CD14-positive monocyte (primary cell): ENCODE results near the gene TKFC. TPM values are rescaled to one million over a fixed set of nuclear protein-coding genes. Genes with fewer than 3 reads are reported as not detected.

Experiments used
- DNase-seq, 3 donors: peaks; one replicate each; pipeline ENCODE4 v3.0.0-alpha.2; 2011 to 2022
- H2AFZ ChIP-seq: 2 replicates; pipeline ENCODE4 v1.6.0; 2012; ENCODE audit warnings: mild to moderate bottlenecking, low read depth, low read length, inconsistent platforms; ENCODE audit not compliant: insufficient read depth, poor library complexity, severe bottlenecking
- H3K27ac ChIP-seq, 2 donors: 1 replicate in 1 of 2; 2 replicates in 1 of 2; pipeline ENCODE4 v1.5.1; 2012 to 2013; ENCODE audit warnings: low read length in 2 of 2, control low read depth in 1 of 2, inconsistent platforms in 1 of 2, low read depth in 1 of 2, mild to moderate bottlenecking in 1 of 2
- H3K27me3 ChIP-seq, 2 donors: one replicate each; pipeline versions ENCODE4 v1.6.0 to v1.6.1; 2011 to 2013; ENCODE audit warnings: low read length in 2 of 2; ENCODE audit not compliant: control insufficient read depth in 2 of 2, insufficient read depth in 2 of 2
- H3K36me3 ChIP-seq, 2 donors: replicated peaks in 1 of 2; 1 replicate in 1 of 2; 2 replicates in 1 of 2; pipeline versions ENCODE4 v1.5.1 to v1.6.1; 2012 to 2013; ENCODE audit warnings: low read length in 2 of 2, control low read depth in 1 of 2, inconsistent platforms in 1 of 2, mild to moderate bottlenecking in 1 of 2; ENCODE audit not compliant: insufficient read depth in 2 of 2, control insufficient read depth in 1 of 2
- H3K4me1 ChIP-seq, 2 donors: 1 replicate in 1 of 2; 2 replicates in 1 of 2; pipeline versions ENCODE4 v1.5.1 to v1.6.1; 2012 to 2013; ENCODE audit warnings: low read length in 2 of 2, control low read depth in 1 of 2, inconsistent platforms in 1 of 2, mild to moderate bottlenecking in 1 of 2, moderate library complexity in 1 of 2; ENCODE audit not compliant: insufficient read depth in 2 of 2, control insufficient read depth in 1 of 2
- H3K4me2 ChIP-seq: replicated peaks from 2 replicates; pipeline ENCODE3; 2012; ENCODE audit warnings: low read length, moderate library complexity, mild to moderate bottlenecking; ENCODE audit not compliant: poor library complexity, severe bottlenecking; ENCODE audit errors: extremely low read depth
- H3K4me3 ChIP-seq, 3 experiments: fragments of 200-600 bp in 1 of 3; sonication (generic) in 1 of 3; replicated peaks in 1 of 3; 1 replicate in 2 of 3; 2 replicates in 1 of 3; pipeline ENCODE4 v1.5.1; 2011 to 2013; ENCODE audit warnings: low read length in 3 of 3, mild to moderate bottlenecking in 3 of 3, control low read depth in 2 of 3, low read depth in 2 of 3, inconsistent platforms in 1 of 3, moderate library complexity in 1 of 3
- H3K79me2 ChIP-seq: 2 replicates; pipeline ENCODE4 v1.6.0; 2012; ENCODE audit warnings: mild to moderate bottlenecking, control low read depth, inconsistent platforms, low read length, moderate library complexity; ENCODE audit not compliant: insufficient read depth
- H3K9ac ChIP-seq: 2 replicates; pipeline ENCODE4 v1.6.0; 2017; ENCODE audit warnings: low read length, mild to moderate bottlenecking; ENCODE audit not compliant: insufficient read depth, poor library complexity, severe bottlenecking
- H3K9me3 ChIP-seq, 2 donors: replicated peaks in 1 of 2; 1 replicate in 1 of 2; 2 replicates in 1 of 2; pipeline versions ENCODE4 v1.5.1 to v1.6.1; 2012 to 2013; ENCODE audit warnings: low read length in 2 of 2, control low read depth in 1 of 2; ENCODE audit not compliant: control insufficient read depth in 1 of 2, insufficient read depth in 1 of 2
- H4K20me1 ChIP-seq: 2 replicates; pipeline ENCODE4 v1.6.0; 2012; ENCODE audit warnings: mild to moderate bottlenecking, low read length, control low read depth, moderate library complexity; ENCODE audit not compliant: insufficient read depth
- H3K27ac Mint-ChIP-seq, 7 donors: one replicate each; pipeline ENCODE4 v1.8.0; 2020; ENCODE audit warnings: mild to moderate bottlenecking in 7 of 7, mixed read lengths in 7 of 7, moderate library complexity in 6 of 7, inconsistent platforms in 2 of 7
- H3K27me3 Mint-ChIP-seq, 3 donors: one replicate each; pipeline ENCODE4 v1.8.0; 2021 to 2022; ENCODE audit warnings: low read depth in 3 of 3, mild to moderate bottlenecking in 3 of 3, mixed read lengths in 3 of 3, moderate library complexity in 3 of 3, inconsistent platforms in 1 of 3
- H3K36me3 Mint-ChIP-seq, 2 donors: one replicate each; pipeline ENCODE4 v1.8.0; 2020; ENCODE audit warnings: mixed read lengths in 2 of 2, inconsistent platforms in 1 of 2, mild to moderate bottlenecking in 1 of 2
- H3K4me1 Mint-ChIP-seq: one replicate; pipeline ENCODE4 v1.8.0; 2020; ENCODE audit warnings: mild to moderate bottlenecking, mixed read lengths
- H3K4me3 Mint-ChIP-seq, 2 donors: one replicate each; pipeline ENCODE4 v1.8.0; 2020; ENCODE audit warnings: mild to moderate bottlenecking in 2 of 2, mixed read lengths in 2 of 2, moderate library complexity in 1 of 2
- H3K9me3 Mint-ChIP-seq, 7 donors: one replicate each; pipeline ENCODE4 v1.8.0; 2020 to 2022; ENCODE audit warnings: mixed read lengths in 7 of 7, mild to moderate bottlenecking in 6 of 7, moderate library complexity in 6 of 7, inconsistent platforms in 2 of 7
- WGBS: methylation state at CpG from one replicate; pipeline ENCODE4 v1.1.5; 2013; ENCODE audit warnings: missing lambda C conversion rate; ENCODE audit not compliant: insufficient coverage; 5-methylcytosine and 5-hydroxymethylcytosine counted together
- intact Hi-C, 2 donors: fragments of 100-400 bp; cut with micrococcal nuclease; formaldehyde crosslinking; loops; one replicate each; pipeline versions ENCODE4 v1.15.0 to v1.15.1; 2023
- polyA plus RNA-seq, 3 donors: library from polyadenylated mRNA; depleted of rRNA in 1 of 3; unstranded in 2 of 3; stranded (reverse) in 1 of 3; fragments of 300-500 nt in 2 of 3; fragments of >200 nt in 1 of 3; fragmentation: Illumina TruSeq in 2 of 3; gene quantifications; 1 replicate in 2 of 3; 2 replicates in 1 of 3; pipeline ENCODE4 v1.2.3, GENCODE V29; 2012 to 2021
- TF ChIP-seq, protein P1 (sequence below): fragments of 200-600 bp; IDR thresholded peaks from one replicate; pipeline ENCODE4 v1.8.0; 2022; ENCODE audit warnings: antibody characterized with exemption, mild to moderate bottlenecking

Gene TKFC
- polyA plus RNA-seq, 3 donors = 29.5 to 40.8 (median 29.6) TPM

DNA sequence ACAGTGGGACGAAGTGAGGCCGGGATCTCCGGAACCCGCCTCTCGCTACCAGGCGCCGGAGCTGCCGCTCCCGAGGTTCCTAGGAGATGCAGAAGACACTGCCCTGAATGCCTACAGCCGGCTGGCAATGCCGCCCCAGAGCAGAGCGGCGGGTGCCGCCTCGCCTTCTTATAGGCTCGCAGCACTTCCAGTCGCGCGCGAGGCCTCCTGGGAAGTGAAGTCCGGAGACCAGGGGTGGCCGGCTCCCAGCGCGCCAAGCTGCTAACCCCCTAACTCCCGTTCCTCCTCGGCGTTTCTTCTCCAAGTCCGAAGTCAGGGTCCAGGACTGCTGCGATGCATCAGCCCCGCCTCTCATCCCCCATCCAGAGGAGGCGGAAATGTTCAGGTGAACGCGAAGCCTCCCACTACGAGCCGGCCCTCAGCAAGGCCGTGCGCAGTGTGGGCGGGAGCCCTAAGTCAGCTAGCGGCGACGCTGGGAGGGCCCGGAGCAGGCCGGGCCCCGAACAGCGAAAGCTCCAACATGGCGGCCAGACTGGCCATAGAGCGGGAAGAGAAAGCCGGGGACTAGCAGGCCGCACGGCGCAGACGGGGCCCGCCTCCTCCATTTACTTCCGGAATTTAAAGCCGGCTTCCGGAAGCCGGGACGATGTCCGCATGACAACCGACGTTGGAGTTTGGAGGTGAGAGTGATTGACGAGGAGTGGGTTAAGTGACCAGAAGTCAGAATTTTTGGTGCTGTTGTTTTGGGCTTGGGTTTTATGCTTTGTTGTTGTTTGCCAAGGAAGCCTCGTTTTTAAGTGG lies 28.9 kb downstream of the TKFC start, which contains the start of the genes CYB561A3 and TMEM138:
Gene CYB561A3, minus strand, starts transcription at position 142 of the 801 bp plus-strand sequence. CDS start 5,169 bp downstream, outside the sequence.
Gene TMEM138, plus strand, starts transcription at position 634 of the 801 bp plus-strand sequence. CDS start 2,017 bp downstream, outside the sequence.
- H3K9me3 Mint-ChIP-seq = no peaks in the 10 kb centered on the region
- under 1% methylated on average over 60 of the region's 63 CpGs for WGBS
- no peaks in the 10 kb centered on the region for H3K9me3 ChIP-seq
- peak within 1 kb of the TSS; percentile 88 for H2AFZ ChIP-seq
- H3K4me1 ChIP-seq = peaks cover 60 to 65% of the 10 kb centered on the region in 2 donors
- peaks cover 24 to 34% of the 10 kb centered on the region in 2 donors for H3K36me3 Mint-ChIP-seq
- peaks cover 26 to 36% of the 10 kb centered on the region in 2 donors for H3K36me3 ChIP-seq
- peaks cover 53% of the 10 kb centered on the region for H3K79me2 ChIP-seq
- H3K4me2 ChIP-seq = peak within 1 kb of the TSS; percentile 95
- H3K4me1 Mint-ChIP-seq = peaks cover 57% of the 10 kb centered on the region
- intact Hi-C loops = loop anchor here in 1 of 2 donors (1.0 kb wide), 1 partner anchor 14 kb away; no protein-coding TSS in a partner anchor
- no peaks in the 10 kb centered on the region for H4K20me1 ChIP-seq
- no peaks in the 10 kb centered on the region for H3K27me3 ChIP-seq
- H3K4me3 Mint-ChIP-seq = peak within 1 kb of the TSS; percentile 97 to 100
- peak within 1 kb of the TSS; percentile 97 to 99 for H3K27ac ChIP-seq
- peak within 1 kb of the TSS; percentile 65 to 89 (median 79) for H3K4me3 ChIP-seq
- no peaks in the 10 kb centered on the region for H3K27me3 Mint-ChIP-seq
- DNase-seq = peak; percentile 92 to 95 (median 92)
- peak within 1 kb of the TSS; percentile 93 for H3K9ac ChIP-seq
- TF ChIP-seq, protein P1, sequence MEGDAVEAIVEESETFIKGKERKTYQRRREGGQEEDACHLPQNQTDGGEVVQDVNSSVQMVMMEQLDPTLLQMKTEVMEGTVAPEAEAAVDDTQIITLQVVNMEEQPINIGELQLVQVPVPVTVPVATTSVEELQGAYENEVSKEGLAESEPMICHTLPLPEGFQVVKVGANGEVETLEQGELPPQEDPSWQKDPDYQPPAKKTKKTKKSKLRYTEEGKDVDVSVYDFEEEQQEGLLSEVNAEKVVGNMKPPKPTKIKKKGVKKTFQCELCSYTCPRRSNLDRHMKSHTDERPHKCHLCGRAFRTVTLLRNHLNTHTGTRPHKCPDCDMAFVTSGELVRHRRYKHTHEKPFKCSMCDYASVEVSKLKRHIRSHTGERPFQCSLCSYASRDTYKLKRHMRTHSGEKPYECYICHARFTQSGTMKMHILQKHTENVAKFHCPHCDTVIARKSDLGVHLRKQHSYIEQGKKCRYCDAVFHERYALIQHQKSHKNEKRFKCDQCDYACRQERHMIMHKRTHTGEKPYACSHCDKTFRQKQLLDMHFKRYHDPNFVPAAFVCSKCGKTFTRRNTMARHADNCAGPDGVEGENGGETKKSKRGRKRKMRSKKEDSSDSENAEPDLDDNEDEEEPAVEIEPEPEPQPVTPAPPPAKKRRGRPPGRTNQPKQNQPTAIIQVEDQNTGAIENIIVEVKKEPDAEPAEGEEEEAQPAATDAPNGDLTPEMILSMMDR = no peak
- peak within 1 kb of the TSS; percentile 97 to 100 (median 100) for H3K27ac Mint-ChIP-seq

DNA sequence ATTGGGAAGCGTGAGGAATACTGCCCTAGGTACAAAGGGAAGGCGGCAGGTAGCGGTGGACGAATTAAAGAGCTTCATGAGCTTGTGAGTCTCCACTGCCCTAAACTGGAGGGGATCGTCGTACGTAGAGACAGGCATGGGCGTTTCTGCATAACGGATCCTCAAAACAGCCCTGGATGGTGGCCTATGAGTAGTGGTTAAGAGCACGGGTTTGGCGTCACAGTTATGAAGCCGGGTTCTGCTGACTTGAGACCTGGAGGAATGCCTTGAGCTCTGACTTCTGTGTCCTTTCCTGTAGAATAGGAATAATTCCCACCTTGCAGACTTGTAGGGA lies 29.5 kb downstream of the TKFC start:
- H3K4me3 ChIP-seq = peak overlapping the region; percentile 65 to 89 (median 79)
- WGBS = 0% methylated on average over 12 of the region's 12 CpGs
- DNase-seq = peak; percentile 46 to 64 (median 63)
- peak overlapping the region; percentile 95 for H3K4me2 ChIP-seq
- H3K27me3 ChIP-seq = no peaks in the 10 kb centered on the region
- peaks cover 54 to 59% of the 10 kb centered on the region in 2 donors for H3K4me1 ChIP-seq
- H3K27ac ChIP-seq = peak overlapping the region; percentile 97 to 99
- Mint-ChIP-seq H3K4me3 (peak overlapping the region; percentile 97 to 100), H3K27ac (peak overlapping the region; percentile 97 to 100 (median 100)), H3K4me1 (peaks cover 51% of the 10 kb centered on the region), H3K9me3 (no peaks in the 10 kb centered on the region), H3K36me3 (peaks cover 29 to 39% of the 10 kb centered on the region in 2 donors), H3K27me3 (no peaks in the 10 kb centered on the region)
- peaks cover 32 to 41% of the 10 kb centered on the region in 2 donors for H3K36me3 ChIP-seq
- H3K79me2 ChIP-seq = peaks cover 53% of the 10 kb centered on the region
- intact Hi-C loops = loop anchor here in 1 of 2 donors (1.0 kb wide), 1 partner anchor 14 kb away; no protein-coding TSS in a partner anchor
- H4K20me1 ChIP-seq = no peaks in the 10 kb centered on the region
- H3K9ac ChIP-seq = peak overlapping the region; percentile 93
- TF ChIP-seq, protein P1 = no peak
- no peaks in the 10 kb centered on the region for H3K9me3 ChIP-seq
- H2AFZ ChIP-seq = peak overlapping the region; percentile 88
